HCT116 (cell line): Measurements from ENCODE around the gene TSPAN6. TPM values are rescaled to one million over a fixed set of nuclear protein-coding genes. Genes with fewer than 3 reads are reported as not detected.

Experiments
- ATAC-seq: fragments of 200-7000 bp; cut with Tn5 transposase; 2 replicates; pipeline ENCODE4 v1.9.1; 2020; ENCODE audit warnings: mild to moderate bottlenecking, moderate library complexity
- BruUV-seq: library from RNA; stranded (reverse); fragments of 400-500 nt; replicated peaks from 2 replicates; lab custom pipeline; 2021; lab: Mats Ljungman, UMichigan
- CTCF ChIA-PET: fragments of 300-600 bp; sonication (Branson Sonifier 250); formaldehyde crosslinking; loops from one replicate; lab custom pipeline; 2021; ENCODE audit warnings: antibody characterized with exemption; lab: Charles Lee
- POLR2A ChIA-PET: fragments of 300-600, 350-600 bp; sonication (Branson Sonifier 250); formaldehyde crosslinking; loops from one replicate; lab custom pipeline; 2021; ENCODE audit warnings: antibody characterized with exemption; lab: Charles Lee
- RAD21 ChIA-PET, 2 experiments: fragments of 300-600 bp; sonication (Branson Sonifier 250); formaldehyde crosslinking; loops; one replicate each; lab custom pipeline; 2023; ENCODE audit warnings: low total read pairs in 2 of 2; ENCODE audit not compliant: uncharacterized antibody in 2 of 2, unreplicated experiment in 2 of 2, low non-redundant PET in 1 of 2; lab: Charles Lee
- DNase-seq: peaks from one replicate; pipeline ENCODE4 v3.0.0-alpha.2; 2010; ENCODE audit warnings: low read depth, low spot score
- H2AFZ ChIP-seq: fragments of 200-600 bp; shearing (Covaris generic), sonication (generic); 2 replicates; pipeline ENCODE4 v1.6.1; 2017; ENCODE audit warnings: low read depth, mixed run types, mixed read lengths, antibody characterized with exemption, low read length; ENCODE audit not compliant: poor library complexity, severe bottlenecking
- H3K27ac ChIP-seq: 2 replicates; pipeline ENCODE4 v1.5.1; 2012; ENCODE audit warnings: low read depth, low read length
- H3K27me3 ChIP-seq: fragments of 200-600 bp; sonication (generic); 2 replicates; pipeline ENCODE4 v1.6.1; 2016; ENCODE audit warnings: mixed run types, low read length, mixed read lengths; ENCODE audit not compliant: insufficient read depth
- H3K36me3 ChIP-seq, 2 experiments: fragments of 200-500 bp in 1 of 2; fragments of 200-600 bp in 1 of 2; sonication (Bioruptor generic) in 1 of 2; sonication (generic) in 1 of 2; 2 replicates each; pipeline versions ENCODE4 v1.5.1 to v1.6.1; 2014 to 2016; ENCODE audit warnings: low read length in 2 of 2, inconsistent platforms in 1 of 2, mixed read lengths in 1 of 2, mixed run types in 1 of 2; ENCODE audit not compliant: insufficient read depth in 2 of 2, control insufficient read depth in 1 of 2
- H3K4me1 ChIP-seq, 2 experiments: fragments of 200-600 bp in 1 of 2; sonication (generic) in 1 of 2; 2 replicates each; pipeline versions ENCODE4 v1.5.1 to v1.6.1; 2012 to 2017; ENCODE audit warnings: low read length in 2 of 2, inconsistent platforms in 1 of 2, mild to moderate bottlenecking in 1 of 2, mixed read lengths in 1 of 2, mixed run types in 1 of 2, moderate library complexity in 1 of 2; ENCODE audit not compliant: insufficient read depth in 2 of 2, control insufficient read depth in 1 of 2
- H3K4me2 ChIP-seq: fragments of 200-600 bp; sonication (generic); 2 replicates; pipeline ENCODE4 v1.6.1; 2017; ENCODE audit warnings: mixed run types, low read length, mixed read lengths
- H3K4me3 ChIP-seq, 2 experiments: fragments of 200-600 bp in 1 of 2; sonication (generic) in 1 of 2; replicated peaks in 1 of 2; 2 replicates each; pipeline ENCODE4 v1.5.1; 2011 to 2016; ENCODE audit warnings: low read length in 2 of 2, control low read depth in 1 of 2, low read depth in 1 of 2, mild to moderate bottlenecking in 1 of 2, mixed read lengths in 1 of 2, mixed run types in 1 of 2
- H3K79me2 ChIP-seq: fragments of 200-600 bp; sonication (generic); 2 replicates; pipeline ENCODE4 v1.6.1; 2017; ENCODE audit warnings: mild to moderate bottlenecking, mixed run types, low read length, moderate library complexity, mixed read lengths; ENCODE audit not compliant: insufficient read depth
- H3K9ac ChIP-seq: fragments of 200-600 bp; sonication (generic); 2 replicates; pipeline ENCODE4 v1.6.1; 2016; ENCODE audit warnings: low read length, mixed read lengths
- H3K9me2 ChIP-seq: fragments of 200-600 bp; sonication (generic), shearing (Covaris generic); 2 replicates; pipeline ENCODE4 v1.6.1; 2017; ENCODE audit warnings: mixed run types, mild to moderate bottlenecking, moderate library complexity; ENCODE audit not compliant: insufficient read depth
- H3K9me3 ChIP-seq, 2 experiments: fragments of 200-500 bp in 1 of 2; fragments of 200-600 bp in 1 of 2; sonication (Bioruptor generic) in 1 of 2; sonication (generic) in 1 of 2; 2 replicates each; pipeline ENCODE4 v1.6.1; 2014 to 2017; ENCODE audit warnings: low read length in 2 of 2, mixed read lengths in 2 of 2, inconsistent platforms in 1 of 2, low read depth in 1 of 2, mild to moderate bottlenecking in 1 of 2, mixed run types in 1 of 2, moderate library complexity in 1 of 2; ENCODE audit not compliant: control insufficient read depth in 1 of 2, insufficient read depth in 1 of 2
- H4K20me1 ChIP-seq: fragments of 200-600 bp; sonication (generic), shearing (Covaris generic); 2 replicates; pipeline ENCODE4 v1.6.1; 2017; ENCODE audit warnings: mixed run types, mild to moderate bottlenecking, moderate library complexity; ENCODE audit not compliant: insufficient read depth
- CBX3 ChIP-seq: IDR thresholded peaks from 2 replicates; pipeline ENCODE4 v1.6.1; 2012; ENCODE audit warnings: low read depth
- EZH2phosphoT487 ChIP-seq: fragments of 200-600 bp; IDR thresholded peaks from 2 replicates; pipeline ENCODE4 v1.6.1; 2018; ENCODE audit warnings: antibody characterized with exemption, borderline replicate concordance
- FOSL1 ChIP-seq: IDR thresholded peaks from 2 replicates; pipeline ENCODE4 v1.6.1; 2012; ENCODE audit warnings: low read depth
- JUND ChIP-seq: IDR thresholded peaks from 2 replicates; pipeline ENCODE4 v1.6.1; 2012
- RAD21 ChIP-seq: IDR thresholded peaks from 2 replicates; pipeline ENCODE4 v1.6.1; 2012; ENCODE audit warnings: low read depth, mild to moderate bottlenecking
- SIN3A ChIP-seq: IDR thresholded peaks from 2 replicates; pipeline ENCODE4 v1.6.1; 2012; ENCODE audit warnings: low read depth
- ZNF274 ChIP-seq: fragments of 200-500 bp; sonication (Bioruptor generic); IDR thresholded peaks from 2 replicates; pipeline ENCODE4 v1.6.1; 2014; ENCODE audit warnings: mild to moderate bottlenecking, low read depth, low read length, inconsistent platforms
- intact Hi-C: fragments of 100-400 bp; cut with micrococcal nuclease; formaldehyde crosslinking; loops from 2 replicates; pipeline ENCODE4 v1.10.0; 2022
- total RNA-seq: library from RNA; stranded (reverse); gene quantifications from one replicate; pipeline ENCODE4 v1.2.1, GENCODE V29; 2021; ENCODE audit not compliant: unreplicated experiment
- TF ChIP-seq, protein P1 (sequence below), 3 experiments: fragments of 200-600 bp in 1 of 3; sonication (generic) in 1 of 3; IDR thresholded peaks in 2 of 3; conservative IDR thresholded peaks in 1 of 3; 2 replicates each; pipeline ENCODE4 v1.5.1; 2012 to 2017; ENCODE audit warnings: low read depth in 2 of 3, low read length in 2 of 3, antibody characterized with exemption in 1 of 3, borderline replicate concordance in 1 of 3, control low read depth in 1 of 3, mild to moderate bottlenecking in 1 of 3, mixed read lengths in 1 of 3, mixed run types in 1 of 3, moderate library complexity in 1 of 3; ENCODE audit not compliant: insufficient read depth in 1 of 3
- TF ChIP-seq, protein P2 (sequence below): IDR thresholded peaks from 2 replicates; pipeline ENCODE4 v1.6.1; 2012
- TF ChIP-seq, protein P3 (sequence below): IDR thresholded peaks from 2 replicates; pipeline ENCODE4 v1.6.1; 2012
- TF ChIP-seq, protein P4 (sequence below): IDR thresholded peaks from 2 replicates; pipeline ENCODE4 v1.6.1; 2012; ENCODE audit warnings: low read depth
- TF ChIP-seq, protein P5 (sequence below): IDR thresholded peaks from 2 replicates; pipeline ENCODE4 v1.6.1; 2011; ENCODE audit warnings: mild to moderate bottlenecking, low read length, moderate library complexity; ENCODE audit not compliant: insufficient replicate concordance; ENCODE audit errors: extremely low read depth

Gene TSPAN6
- total RNA-seq, 1 experiment from 2014 or later: 25.0 TPM

DNA sequence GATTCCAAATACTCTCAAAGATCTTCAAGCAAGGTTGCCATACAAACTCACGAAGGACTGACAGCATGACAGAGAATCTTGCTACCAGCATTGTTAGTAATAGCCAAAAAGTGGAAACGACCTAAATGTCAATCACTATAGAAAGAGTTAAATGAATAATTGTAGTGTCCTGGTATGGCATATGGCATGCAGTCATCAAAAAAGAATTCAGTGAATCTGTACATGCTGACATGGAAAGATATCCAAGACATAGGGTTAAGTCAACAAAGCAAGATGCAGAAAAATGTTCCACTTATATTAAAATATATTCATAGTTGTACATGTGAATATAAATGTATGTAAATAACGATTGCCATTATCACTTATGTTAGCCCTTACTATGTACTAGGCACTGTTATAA lies 45.0 kb upstream of the TSPAN6 start:
- Histone ChIP-seq H3K9me3 (no peaks in the 10 kb centered on the region), H3K79me2 (no peaks in the 10 kb centered on the region), H3K27ac (no peak overlapping the region), H3K9me2 (no peaks in the 10 kb centered on the region), H3K36me3 (no peaks in the 10 kb centered on the region; a peak in 1 of 4 replicates), H3K4me3 (no peak overlapping the region), H3K9ac (no peak overlapping the region), H3K4me1 (no peaks in the 10 kb centered on the region), H2AFZ (no peak overlapping the region), H3K4me2 (no peak overlapping the region), H4K20me1 (no peaks in the 10 kb centered on the region), H3K27me3 (no peaks in the 10 kb centered on the region)
- ChIA-PET CTCF (no interaction called here), POLR2A (no interaction called here), RAD21 (no interaction called here)
- intact Hi-C loops: loop anchor here (10.0 kb wide), 1 partner anchor 603 kb away; no protein-coding TSS in a partner anchor
- no peak for TF ChIP-seq SIN3A
- no peak for DNase-seq
- ATAC-seq: no peak
- no TSS peak for BruUV-seq

DNA sequence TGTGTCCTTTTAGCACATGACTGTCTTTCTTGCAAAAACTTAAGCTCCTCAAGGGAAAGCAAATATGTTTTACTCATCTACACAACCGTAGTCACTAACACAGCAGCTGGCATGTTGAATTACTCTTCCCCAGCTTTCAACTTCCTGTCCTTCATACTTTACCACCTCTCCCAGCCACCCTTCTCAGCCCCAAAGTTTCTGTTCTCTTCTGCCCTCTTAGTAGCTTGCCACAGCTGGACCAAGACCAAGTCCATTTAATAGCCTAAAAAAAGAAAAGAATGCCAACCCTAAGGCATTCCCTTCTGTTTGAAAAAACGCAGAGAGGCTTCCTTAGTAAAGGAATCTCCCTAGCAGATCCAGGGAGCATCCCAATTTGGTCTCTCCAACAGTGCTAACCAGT lies 44.1 kb upstream of the TSPAN6 start:
- Histone ChIP-seq H2AFZ (no peak overlapping the region), H3K4me2 (no peak overlapping the region), H4K20me1 (no peaks in the 10 kb centered on the region), H3K27ac (no peak overlapping the region), H3K79me2 (no peaks in the 10 kb centered on the region), H3K27me3 (no peaks in the 10 kb centered on the region), H3K4me1 (no peaks in the 10 kb centered on the region), H3K9me2 (no peaks in the 10 kb centered on the region), H3K9ac (no peak overlapping the region), H3K9me3 (no peaks in the 10 kb centered on the region), H3K4me3 (no peak overlapping the region), H3K36me3 (no peaks in the 10 kb centered on the region)
- ChIA-PET RAD21 (no interaction called here), POLR2A (no interaction called here), CTCF (no interaction called here)
- BruUV-seq: no TSS peak
- ATAC-seq (no peak), DNase-seq (no peak)
- intact Hi-C loops: loop anchor here (10.0 kb wide), 1 partner anchor 604 kb away; no protein-coding TSS in a partner anchor
- TF ChIP-seq JUND (no peak), SIN3A (no peak), CBX3 (no peak), EZH2phosphoT487 (no peak), RAD21 (no peak), FOSL1 (no peak), ZNF274 (no peak)
- TF ChIP-seq, protein P1, sequence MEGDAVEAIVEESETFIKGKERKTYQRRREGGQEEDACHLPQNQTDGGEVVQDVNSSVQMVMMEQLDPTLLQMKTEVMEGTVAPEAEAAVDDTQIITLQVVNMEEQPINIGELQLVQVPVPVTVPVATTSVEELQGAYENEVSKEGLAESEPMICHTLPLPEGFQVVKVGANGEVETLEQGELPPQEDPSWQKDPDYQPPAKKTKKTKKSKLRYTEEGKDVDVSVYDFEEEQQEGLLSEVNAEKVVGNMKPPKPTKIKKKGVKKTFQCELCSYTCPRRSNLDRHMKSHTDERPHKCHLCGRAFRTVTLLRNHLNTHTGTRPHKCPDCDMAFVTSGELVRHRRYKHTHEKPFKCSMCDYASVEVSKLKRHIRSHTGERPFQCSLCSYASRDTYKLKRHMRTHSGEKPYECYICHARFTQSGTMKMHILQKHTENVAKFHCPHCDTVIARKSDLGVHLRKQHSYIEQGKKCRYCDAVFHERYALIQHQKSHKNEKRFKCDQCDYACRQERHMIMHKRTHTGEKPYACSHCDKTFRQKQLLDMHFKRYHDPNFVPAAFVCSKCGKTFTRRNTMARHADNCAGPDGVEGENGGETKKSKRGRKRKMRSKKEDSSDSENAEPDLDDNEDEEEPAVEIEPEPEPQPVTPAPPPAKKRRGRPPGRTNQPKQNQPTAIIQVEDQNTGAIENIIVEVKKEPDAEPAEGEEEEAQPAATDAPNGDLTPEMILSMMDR (IDR thresholded peaks at IDR 0.05 in 2 of 3, conservative IDR thresholded peaks at IDR 0.05 in 1 of 3; ENCODE audit: borderline replicate concordance in 1 of 3, insufficient read depth in 1 of 3, low read depth in 2 of 3, low read length in 2 of 3): no peak
- TF ChIP-seq, protein P2, sequence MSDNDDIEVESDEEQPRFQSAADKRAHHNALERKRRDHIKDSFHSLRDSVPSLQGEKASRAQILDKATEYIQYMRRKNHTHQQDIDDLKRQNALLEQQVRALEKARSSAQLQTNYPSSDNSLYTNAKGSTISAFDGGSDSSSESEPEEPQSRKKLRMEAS: no peak
- TF ChIP-seq, protein P3, sequence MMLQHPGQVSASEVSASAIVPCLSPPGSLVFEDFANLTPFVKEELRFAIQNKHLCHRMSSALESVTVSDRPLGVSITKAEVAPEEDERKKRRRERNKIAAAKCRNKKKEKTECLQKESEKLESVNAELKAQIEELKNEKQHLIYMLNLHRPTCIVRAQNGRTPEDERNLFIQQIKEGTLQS: no peak
- TF ChIP-seq, protein P4, sequence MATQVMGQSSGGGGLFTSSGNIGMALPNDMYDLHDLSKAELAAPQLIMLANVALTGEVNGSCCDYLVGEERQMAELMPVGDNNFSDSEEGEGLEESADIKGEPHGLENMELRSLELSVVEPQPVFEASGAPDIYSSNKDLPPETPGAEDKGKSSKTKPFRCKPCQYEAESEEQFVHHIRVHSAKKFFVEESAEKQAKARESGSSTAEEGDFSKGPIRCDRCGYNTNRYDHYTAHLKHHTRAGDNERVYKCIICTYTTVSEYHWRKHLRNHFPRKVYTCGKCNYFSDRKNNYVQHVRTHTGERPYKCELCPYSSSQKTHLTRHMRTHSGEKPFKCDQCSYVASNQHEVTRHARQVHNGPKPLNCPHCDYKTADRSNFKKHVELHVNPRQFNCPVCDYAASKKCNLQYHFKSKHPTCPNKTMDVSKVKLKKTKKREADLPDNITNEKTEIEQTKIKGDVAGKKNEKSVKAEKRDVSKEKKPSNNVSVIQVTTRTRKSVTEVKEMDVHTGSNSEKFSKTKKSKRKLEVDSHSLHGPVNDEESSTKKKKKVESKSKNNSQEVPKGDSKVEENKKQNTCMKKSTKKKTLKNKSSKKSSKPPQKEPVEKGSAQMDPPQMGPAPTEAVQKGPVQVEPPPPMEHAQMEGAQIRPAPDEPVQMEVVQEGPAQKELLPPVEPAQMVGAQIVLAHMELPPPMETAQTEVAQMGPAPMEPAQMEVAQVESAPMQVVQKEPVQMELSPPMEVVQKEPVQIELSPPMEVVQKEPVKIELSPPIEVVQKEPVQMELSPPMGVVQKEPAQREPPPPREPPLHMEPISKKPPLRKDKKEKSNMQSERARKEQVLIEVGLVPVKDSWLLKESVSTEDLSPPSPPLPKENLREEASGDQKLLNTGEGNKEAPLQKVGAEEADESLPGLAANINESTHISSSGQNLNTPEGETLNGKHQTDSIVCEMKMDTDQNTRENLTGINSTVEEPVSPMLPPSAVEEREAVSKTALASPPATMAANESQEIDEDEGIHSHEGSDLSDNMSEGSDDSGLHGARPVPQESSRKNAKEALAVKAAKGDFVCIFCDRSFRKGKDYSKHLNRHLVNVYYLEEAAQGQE: no peak
- TF ChIP-seq, protein P5, sequence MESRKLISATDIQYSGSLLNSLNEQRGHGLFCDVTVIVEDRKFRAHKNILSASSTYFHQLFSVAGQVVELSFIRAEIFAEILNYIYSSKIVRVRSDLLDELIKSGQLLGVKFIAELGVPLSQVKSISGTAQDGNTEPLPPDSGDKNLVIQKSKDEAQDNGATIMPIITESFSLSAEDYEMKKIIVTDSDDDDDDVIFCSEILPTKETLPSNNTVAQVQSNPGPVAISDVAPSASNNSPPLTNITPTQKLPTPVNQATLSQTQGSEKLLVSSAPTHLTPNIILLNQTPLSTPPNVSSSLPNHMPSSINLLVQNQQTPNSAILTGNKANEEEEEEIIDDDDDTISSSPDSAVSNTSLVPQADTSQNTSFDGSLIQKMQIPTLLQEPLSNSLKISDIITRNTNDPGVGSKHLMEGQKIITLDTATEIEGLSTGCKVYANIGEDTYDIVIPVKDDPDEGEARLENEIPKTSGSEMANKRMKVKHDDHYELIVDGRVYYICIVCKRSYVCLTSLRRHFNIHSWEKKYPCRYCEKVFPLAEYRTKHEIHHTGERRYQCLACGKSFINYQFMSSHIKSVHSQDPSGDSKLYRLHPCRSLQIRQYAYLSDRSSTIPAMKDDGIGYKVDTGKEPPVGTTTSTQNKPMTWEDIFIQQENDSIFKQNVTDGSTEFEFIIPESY: no peak
